Liver (tissue), 9 donors: ENCODE results near the gene MYO5C. TPM values are rescaled to one million over a fixed set of nuclear protein-coding genes. Genes with fewer than 3 reads are reported as not detected.

ENCODE experiments used
- DNase-seq: peaks from one replicate; pipeline ENCODE4 v3.0.0-alpha.2; 2017; ENCODE audit warnings: low spot score
- H3K27ac ChIP-seq, 2 donors: one replicate each; pipeline ENCODE4 v1.7.0; 2013; ENCODE audit warnings: inconsistent platforms in 2 of 2, low read length in 2 of 2, control low read depth in 1 of 2, low read depth in 1 of 2, mild to moderate bottlenecking in 1 of 2
- H3K27me3 ChIP-seq, 4 donors: one replicate each; pipeline versions ENCODE4 v1.6.1 to v1.7.0; 2013; ENCODE audit warnings: low read length in 3 of 4, inconsistent platforms in 1 of 4, mild to moderate bottlenecking in 1 of 4, moderate library complexity in 1 of 4; ENCODE audit not compliant: control insufficient read depth in 4 of 4, insufficient read depth in 4 of 4
- H3K36me3 ChIP-seq, 4 donors: one replicate each; pipeline versions ENCODE4 v1.6.1 to v1.7.0; 2013; ENCODE audit warnings: low read length in 3 of 4, mild to moderate bottlenecking in 3 of 4, low read depth in 1 of 4, moderate library complexity in 1 of 4; ENCODE audit not compliant: control insufficient read depth in 4 of 4, insufficient read depth in 3 of 4
- H3K4me1 ChIP-seq, 4 donors: one replicate each; pipeline versions ENCODE4 v1.6.1 to v1.7.0; 2013; ENCODE audit warnings: low read length in 3 of 4, mild to moderate bottlenecking in 3 of 4, moderate library complexity in 1 of 4; ENCODE audit not compliant: control insufficient read depth in 4 of 4, insufficient read depth in 4 of 4
- H3K4me3 ChIP-seq, 3 donors: one replicate each; pipeline versions ENCODE4 v1.6.1 to v1.7.0; 2013; ENCODE audit warnings: low read length in 3 of 3, control low read depth in 1 of 3, low read depth in 1 of 3, mild to moderate bottlenecking in 1 of 3
- H3K9ac ChIP-seq, 2 donors: one replicate each; pipeline ENCODE4 v1.7.0; 2013; ENCODE audit warnings: low read length in 2 of 2, mild to moderate bottlenecking in 2 of 2, moderate library complexity in 2 of 2, control low read depth in 1 of 2, low read depth in 1 of 2
- H3K9me3 ChIP-seq, 4 donors: one replicate each; pipeline versions ENCODE4 v1.6.1 to v1.7.0; 2013; ENCODE audit warnings: low read length in 3 of 4; ENCODE audit not compliant: control insufficient read depth in 4 of 4
- ATF3 ChIP-seq: IDR thresholded peaks from 2 replicates; pipeline ENCODE4 v1.6.1; 2016; ENCODE audit warnings: antibody characterized with exemption
- CTCF ChIP-seq: fragments of 150-350 bp; IDR thresholded peaks from 2 replicates; pipeline ENCODE4 v1.5.1; 2017; ENCODE audit warnings: improper control_type of control experiment, low read depth, low read length; ENCODE audit not compliant: missing input control
- EGR1 ChIP-seq, 2 donors: IDR thresholded peaks; 2 replicates each; pipeline ENCODE4 v1.6.1; 2016 to 2018; ENCODE audit warnings: antibody characterized with exemption in 2 of 2, low read depth in 2 of 2
- FOXA1 ChIP-seq: IDR thresholded peaks from 2 replicates; pipeline ENCODE4 v1.6.1; 2016; ENCODE audit warnings: antibody characterized with exemption
- FOXA2 ChIP-seq: IDR thresholded peaks from 2 replicates; pipeline ENCODE4 v1.6.1; 2016; ENCODE audit warnings: antibody characterized with exemption
- GABPA ChIP-seq, 2 donors: IDR thresholded peaks in 1 of 2; conservative IDR thresholded peaks in 1 of 2; 2 replicates each; pipeline ENCODE4 v1.6.1; 2016; ENCODE audit warnings: antibody characterized with exemption in 2 of 2, mild to moderate bottlenecking in 1 of 2, moderate library complexity in 1 of 2
- HNF4A ChIP-seq, 2 donors: conservative IDR thresholded peaks; 2 replicates each; pipeline ENCODE4 v1.6.1; 2016; ENCODE audit warnings: antibody characterized with exemption in 2 of 2, mild to moderate bottlenecking in 2 of 2
- HNF4G ChIP-seq: IDR thresholded peaks from 2 replicates; pipeline ENCODE4 v1.6.1; 2016; ENCODE audit warnings: antibody characterized with exemption
- MAX ChIP-seq: IDR thresholded peaks from 2 replicates; pipeline ENCODE4 v1.6.1; 2016; ENCODE audit warnings: antibody characterized with exemption
- NR2F2 ChIP-seq: IDR thresholded peaks from 2 replicates; pipeline ENCODE4 v1.6.1; 2016; ENCODE audit warnings: antibody characterized with exemption
- RAD21 ChIP-seq, 2 donors: IDR thresholded peaks; 2 replicates each; pipeline ENCODE4 v1.6.1; 2016; ENCODE audit warnings: antibody characterized with exemption in 2 of 2, mild to moderate bottlenecking in 2 of 2
- RXRA ChIP-seq, 2 donors: IDR thresholded peaks; 2 replicates each; pipeline ENCODE4 v1.6.1; 2017 to 2018; ENCODE audit warnings: antibody characterized with exemption in 2 of 2, mild to moderate bottlenecking in 1 of 2
- SP1 ChIP-seq: IDR thresholded peaks from 2 replicates; pipeline ENCODE4 v1.6.1; 2018; ENCODE audit warnings: antibody characterized with exemption, mild to moderate bottlenecking
- TAF1 ChIP-seq: conservative IDR thresholded peaks from 2 replicates; pipeline ENCODE4 v1.6.1; 2016; ENCODE audit warnings: antibody characterized with exemption, mild to moderate bottlenecking
- YY1 ChIP-seq: IDR thresholded peaks from 2 replicates; pipeline ENCODE4 v1.6.1; 2016; ENCODE audit warnings: antibody characterized with exemption, mild to moderate bottlenecking
- ZBTB33 ChIP-seq: IDR thresholded peaks from 2 replicates; pipeline ENCODE4 v1.6.1; 2016; ENCODE audit warnings: antibody characterized with exemption
- whole genome bisulfite sequencing: extraction: QIAGEN DNeasy Blood & Tissue Kit; methylation state at CpG from one replicate; pipeline ENCODE4 v1.1.7; 2013; 5-methylcytosine and 5-hydroxymethylcytosine counted together
- polyA plus RNA-seq, 2 donors: library from polyadenylated mRNA; stranded (reverse) in 1 of 2; unstranded in 1 of 2; fragments of 200-250 nt in 1 of 2; fragments of >200 nt in 1 of 2; fragmentation: Nextera tagmentation in 1 of 2; extraction: Ambion mirVana in 1 of 2; gene quantifications; one replicate each; pipeline versions ENCODE4 v1.2.1 to v1.2.3, GENCODE V29; 2013 to 2015
- total RNA-seq, 2 donors: library from RNA; depleted of rRNA; stranded (reverse); fragments of >200 nt; gene quantifications; one replicate each; pipeline ENCODE4 v1.2.3, GENCODE V29; 2014
- donor health status: healthy.
- donor health status: healthy.
- donor health status: healthy.
- donor health status: healthy.
- donor health status: healthy.

Gene MYO5C
- total and polyA plus RNA-seq, 4 donors, result 1.9 to 8.6 (median 3.0) TPM

GRCh38 chr15:52291204-52291603 is 4.4 kb downstream of the MYO5C start:
- TF ChIP-seq YY1, result no peak
- no peak for TF ChIP-seq FOXA2
- TF ChIP-seq RAD21 (IDR thresholded peaks at IDR 0.05), result no peak
- TF ChIP-seq EGR1 (IDR thresholded peaks at IDR 0.05; ENCODE audit: low read depth in 2 of 2), result no peak
- TF ChIP-seq RXRA (IDR thresholded peaks at IDR 0.05), result no peak
- TF ChIP-seq NR2F2, result no peak
- TF ChIP-seq FOXA1, result no peak
- no peak for TF ChIP-seq GABPA (IDR thresholded peaks at IDR 0.05 in 1 of 2, conservative IDR thresholded peaks at IDR 0.05 in 1 of 2)
- TF ChIP-seq HNF4G, result no peak
- TF ChIP-seq ZBTB33, result no peak
- no peak for TF ChIP-seq TAF1
- no peak for TF ChIP-seq CTCF
- TF ChIP-seq MAX, result no peak
- TF ChIP-seq HNF4A (conservative IDR thresholded peaks at IDR 0.05), result no peak
- no peak overlapping the region for H3K4me3 ChIP-seq
- H3K36me3 ChIP-seq, result no peaks in the 10 kb centered on the region
- DNase-seq, result no peak
- peaks cover 10 to 25% (median 16%) of the 10 kb centered on the region in 4 donors for H3K4me1 ChIP-seq
- H3K27me3 ChIP-seq, result no peaks in the 10 kb centered on the region
- H3K9ac ChIP-seq, result no peak overlapping the region
- no peak overlapping the region for H3K27ac ChIP-seq
- WGBS, result 79% methylated on average over 4 of the region's 4 CpGs
- H3K9me3 ChIP-seq, result no peaks in the 10 kb centered on the region

- H3K9ac ChIP-seq, result no peak overlapping the region
- no peak for TF ChIP-seq RAD21 (IDR thresholded peaks at IDR 0.05)
- H3K27me3 ChIP-seq, result no peaks in the 10 kb centered on the region
- H3K4me3 ChIP-seq, result no peak overlapping the region
- DNase-seq, result no peak
- H3K9me3 ChIP-seq, result no peaks in the 10 kb centered on the region
- H3K4me1 ChIP-seq, result peaks cover 10 to 25% (median 16%) of the 10 kb centered on the region in 4 donors
- no peak overlapping the region for H3K27ac ChIP-seq
- no peaks in the 10 kb centered on the region for H3K36me3 ChIP-seq
- WGBS, result 90% methylated on average over 3 of the region's 3 CpGs
Observed at GRCh38 chr15:52290800-52291199, 4.8 kb downstream of the MYO5C start.

- no peak overlapping the region for H3K27ac ChIP-seq
- TF ChIP-seq NR2F2, result no peak
- no peak for TF ChIP-seq ATF3
- TF ChIP-seq GABPA (IDR thresholded peaks at IDR 0.05 in 1 of 2, conservative IDR thresholded peaks at IDR 0.05 in 1 of 2), result no peak
- no peak for TF ChIP-seq SP1
- no peak for TF ChIP-seq ZBTB33
- no peak for TF ChIP-seq YY1
- no peak for TF ChIP-seq RAD21 (IDR thresholded peaks at IDR 0.05)
- no peak for TF ChIP-seq TAF1
- no peak for TF ChIP-seq FOXA2
- no peak for DNase-seq
- H3K9me3 ChIP-seq, result no peaks in the 10 kb centered on the region
- H3K9ac ChIP-seq, result no peak overlapping the region
- H3K27me3 ChIP-seq, result no peaks in the 10 kb centered on the region
- peaks cover 6 to 25% (median 16%) of the 10 kb centered on the region in 4 donors for H3K4me1 ChIP-seq
- WGBS, result 54% methylated on average over 4 of the region's 4 CpGs
- no peak overlapping the region for H3K4me3 ChIP-seq
- H3K36me3 ChIP-seq, result no peaks in the 10 kb centered on the region
Observed at GRCh38 chr15:52290329-52290728, 5.3 kb downstream of the MYO5C start.
